Measurements from ENCODE around the gene OSBPL6.

Gene OSBPL6

DNA sequence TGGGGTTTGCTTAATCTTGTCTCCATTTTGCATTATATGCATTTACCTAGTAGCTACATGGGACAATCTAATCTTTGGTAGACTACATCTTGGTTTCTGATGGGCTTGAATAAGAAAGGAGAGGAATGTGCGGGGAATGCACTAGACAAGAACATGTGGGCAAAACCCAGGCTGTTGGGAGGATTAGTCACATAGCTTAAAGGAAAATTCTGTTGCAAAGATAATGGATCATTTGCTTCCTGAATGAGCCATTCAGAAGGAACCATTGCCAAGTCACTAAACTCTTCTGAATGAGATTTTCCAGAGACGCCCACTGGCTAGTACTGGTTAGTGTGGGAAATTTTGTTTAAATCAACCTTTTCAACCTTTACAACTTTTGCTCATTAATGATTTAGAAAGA lies 84.8 kb downstream of the OSBPL6 start:
- peak; percentile 76 to 99 for DNase-seq (ENCODE audit: low spot score in 2 of 2)
- Histone ChIP-seq H3K9me3 (no peaks in the 10 kb centered on the region), H3K4me1 (peaks cover 39% of the 10 kb centered on the region), H3K4me3 (no peak overlapping the region), H3K27me3 (ENCODE audit: low read depth) (no peaks in the 10 kb centered on the region), H3K36me3 (replicated peaks) (no peaks in the 10 kb centered on the region)
- in situ Hi-C loops (cut with MboI; ENCODE audit: low sequenced_read_pairs): no loop called here

GRCh38 chr2:178279636-178280035 lies 85.3 kb downstream of the OSBPL6 start:
- H3K9me3 ChIP-seq: no peaks in the 10 kb centered on the region
- in situ Hi-C loops (cut with MboI; ENCODE audit: low sequenced_read_pairs): no loop called here
- DNase-seq (ENCODE audit: low spot score in 2 of 2): no peak
- H3K27me3 ChIP-seq (ENCODE audit: low read depth): no peaks in the 10 kb centered on the region
- peaks cover 39% of the 10 kb centered on the region for H3K4me1 ChIP-seq
- H3K4me3 ChIP-seq: no peak overlapping the region
- H3K36me3 ChIP-seq (replicated peaks): no peaks in the 10 kb centered on the region

GRCh38 chr2:178280244-178280852 lies 86.0 kb downstream of the OSBPL6 start:
- peaks cover 39% of the 10 kb centered on the region for H3K4me1 ChIP-seq
- in situ Hi-C loops (cut with MboI; ENCODE audit: low sequenced_read_pairs): no loop called here

GRCh38 chr2:178282075-178282815 lies 87.9 kb downstream of the OSBPL6 start:
- Histone ChIP-seq H3K4me1 (peaks cover 27% of the 10 kb centered on the region), H3K27me3 (ENCODE audit: low read depth) (no peaks in the 10 kb centered on the region), H3K36me3 (replicated peaks) (peaks cover 1% of the 10 kb centered on the region; the same call in 1 of the 2 replicates), H3K4me3 (no peak overlapping the region), H3K9me3 (no peaks in the 10 kb centered on the region)
- in situ Hi-C loops (cut with MboI; ENCODE audit: low sequenced_read_pairs): no loop called here
- DNase-seq (ENCODE audit: low spot score in 2 of 2): peak in 1 of 2 experiments; percentile 12

More at GRCh38 chr2:178280244-178280852, 86.0 kb downstream of the OSBPL6 start:
- Histone ChIP-seq H3K9me3 (no peaks in the 10 kb centered on the region), H3K36me3 (replicated peaks) (no peaks in the 10 kb centered on the region), H3K4me3 (no peak overlapping the region), H3K27me3 (ENCODE audit: low read depth) (no peaks in the 10 kb centered on the region)
- peak; percentile 60 to 73 for DNase-seq (ENCODE audit: low spot score in 2 of 2)

DNA sequence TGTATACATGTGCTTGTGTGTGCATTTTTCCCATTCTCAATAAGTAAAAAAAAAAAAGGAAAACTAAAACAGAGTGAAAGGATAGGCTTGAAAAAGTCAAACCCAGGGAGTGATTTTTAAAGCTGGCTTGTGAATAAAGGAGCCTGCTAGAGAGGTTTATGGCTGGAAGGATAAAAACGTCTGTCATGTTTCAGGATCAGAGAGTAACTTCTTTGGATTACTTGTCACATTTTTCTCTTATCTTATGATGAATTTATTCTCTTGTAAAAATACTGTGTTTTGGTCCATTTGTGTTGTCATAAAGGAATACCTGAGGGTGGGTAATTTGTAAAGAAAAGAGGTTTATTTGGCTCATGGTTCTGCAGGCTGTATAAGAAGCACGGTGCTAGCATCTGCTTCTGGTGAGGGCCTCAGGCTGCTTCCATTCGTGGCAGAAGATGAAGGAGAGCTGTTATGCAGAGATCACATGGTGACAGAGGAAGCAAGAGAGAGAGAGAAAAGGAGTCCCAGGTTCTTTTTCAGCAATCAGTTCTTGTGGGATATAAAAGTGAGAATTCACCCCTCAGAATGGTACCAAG lies 89.1 kb downstream of the OSBPL6 start:
- no peaks in the 10 kb centered on the region for H3K27me3 ChIP-seq (ENCODE audit: low read depth)
- DNase-seq (ENCODE audit: low spot score in 2 of 2): no peak
- peaks cover 3% of the 10 kb centered on the region; the same call in 1 of the 2 replicates for H3K36me3 ChIP-seq (replicated peaks)
- in situ Hi-C loops (cut with MboI; ENCODE audit: low sequenced_read_pairs): no loop called here
- H3K4me1 ChIP-seq: peaks cover 15% of the 10 kb centered on the region
- no peaks in the 10 kb centered on the region for H3K9me3 ChIP-seq
- no peak overlapping the region for H3K4me3 ChIP-seq

- H3K27me3 ChIP-seq (ENCODE audit: low read depth): no peaks in the 10 kb centered on the region
- DNase-seq (ENCODE audit: low spot score in 2 of 2): no peak
- no peak overlapping the region for H3K4me3 ChIP-seq
- H3K4me1 ChIP-seq: peaks cover 4% of the 10 kb centered on the region
- in situ Hi-C loops (cut with MboI; ENCODE audit: low sequenced_read_pairs): no loop called here
- H3K9me3 ChIP-seq: no peaks in the 10 kb centered on the region
- H3K36me3 ChIP-seq (replicated peaks): peaks cover 3% of the 10 kb centered on the region; the same call in 1 of the 2 replicates
These were observed 90.4 kb downstream of the OSBPL6 start for GRCh38 chr2:178284613-178285286.

DNA sequence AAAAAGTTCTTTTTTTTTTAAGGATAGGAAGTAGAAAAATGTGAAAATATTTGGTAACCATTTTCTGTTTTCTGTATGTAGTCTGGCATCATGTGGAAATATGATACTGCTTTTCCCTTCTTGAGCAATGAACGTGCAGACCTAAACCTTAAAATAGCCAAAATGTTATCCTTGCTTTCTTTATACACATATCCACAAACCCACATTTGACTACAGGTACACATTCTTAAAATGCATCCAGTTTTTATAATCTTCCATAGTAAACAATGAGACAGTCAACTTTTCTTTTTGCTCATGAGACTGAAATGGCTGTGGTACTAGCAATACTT lies 90.9 kb downstream of the OSBPL6 start:
- DNase-seq (ENCODE audit: low spot score in 2 of 2): no peak
- no peaks in the 10 kb centered on the region for H3K4me1 ChIP-seq
- no peaks in the 10 kb centered on the region for H3K27me3 ChIP-seq (ENCODE audit: low read depth)
- H3K4me3 ChIP-seq: no peak overlapping the region
- H3K36me3 ChIP-seq (replicated peaks): peaks cover 3% of the 10 kb centered on the region; the same call in 1 of the 2 replicates
- no peaks in the 10 kb centered on the region for H3K9me3 ChIP-seq
- in situ Hi-C loops (cut with MboI; ENCODE audit: low sequenced_read_pairs): no loop called here

DNA sequence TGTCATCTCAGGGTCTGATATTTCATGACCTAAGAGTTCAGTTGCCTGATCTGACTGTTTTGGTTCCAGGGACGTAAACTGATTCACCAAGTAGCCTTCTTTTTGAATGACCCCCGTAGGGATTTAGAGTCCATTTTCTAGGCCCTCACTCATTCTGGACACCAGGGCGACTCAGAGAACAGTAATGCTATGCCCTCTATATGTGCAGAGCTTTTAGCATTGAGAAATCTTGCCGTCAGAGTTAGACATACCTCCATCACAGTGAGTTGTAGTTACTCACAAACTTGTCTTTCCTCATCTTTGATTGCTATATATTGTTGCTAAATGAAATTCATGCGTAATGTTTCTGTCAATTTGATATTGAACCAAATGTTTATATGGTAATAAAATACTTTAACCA lies 92.3 kb downstream of the OSBPL6 start:
- H3K27me3 ChIP-seq (ENCODE audit: low read depth): no peaks in the 10 kb centered on the region
- no peak for DNase-seq (ENCODE audit: low spot score in 2 of 2)

GRCh38 chr2:178287652-178288344 lies 93.5 kb downstream of the OSBPL6 start:
- Histone ChIP-seq H3K4me1 (no peaks in the 10 kb centered on the region), H3K4me3 (no peak overlapping the region), H3K9me3 (no peaks in the 10 kb centered on the region), H3K27me3 (ENCODE audit: low read depth) (no peaks in the 10 kb centered on the region), H3K36me3 (replicated peaks) (peaks cover 3% of the 10 kb centered on the region; the same call in 1 of the 2 replicates)
- in situ Hi-C loops (cut with MboI; ENCODE audit: low sequenced_read_pairs): no loop called here
- DNase-seq (ENCODE audit: low spot score in 2 of 2): no peak

More for the DNA sequence above, 92.3 kb downstream of the OSBPL6 start:
- Histone ChIP-seq H3K36me3 (replicated peaks) (peaks cover 3% of the 10 kb centered on the region; the same call in 1 of the 2 replicates), H3K4me3 (no peak overlapping the region), H3K9me3 (no peaks in the 10 kb centered on the region), H3K4me1 (no peaks in the 10 kb centered on the region)
- in situ Hi-C loops (cut with MboI; ENCODE audit: low sequenced_read_pairs): no loop called here

DNA sequence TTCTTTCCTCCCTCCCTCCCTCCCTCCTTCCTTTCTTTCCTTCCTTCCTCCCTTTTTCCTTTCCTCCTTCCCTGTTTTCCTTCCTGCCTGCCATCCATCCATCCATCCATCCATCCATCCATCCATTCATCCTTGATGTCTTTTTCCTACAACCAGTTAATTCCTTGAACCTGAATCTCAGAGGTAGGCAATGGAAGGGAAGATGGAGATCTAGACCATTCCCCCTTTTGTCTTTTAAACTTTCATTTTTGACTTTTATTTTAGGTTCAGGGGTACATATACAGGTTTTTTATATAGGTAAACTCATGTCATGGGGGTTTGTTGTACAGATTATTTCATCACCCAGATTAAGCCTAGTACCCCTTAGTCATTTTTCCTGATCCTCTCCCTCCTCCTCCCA lies 97.4 kb downstream of the OSBPL6 start:
- no peak for DNase-seq (ENCODE audit: low spot score in 2 of 2)
- Histone ChIP-seq H3K27me3 (ENCODE audit: low read depth) (no peaks in the 10 kb centered on the region), H3K4me3 (no peak overlapping the region), H3K9me3 (no peaks in the 10 kb centered on the region), H3K36me3 (replicated peaks) (peaks cover 3% of the 10 kb centered on the region; the same call in 1 of the 2 replicates), H3K4me1 (no peaks in the 10 kb centered on the region)
- in situ Hi-C loops (cut with MboI; ENCODE audit: low sequenced_read_pairs): no loop called here

DNA sequence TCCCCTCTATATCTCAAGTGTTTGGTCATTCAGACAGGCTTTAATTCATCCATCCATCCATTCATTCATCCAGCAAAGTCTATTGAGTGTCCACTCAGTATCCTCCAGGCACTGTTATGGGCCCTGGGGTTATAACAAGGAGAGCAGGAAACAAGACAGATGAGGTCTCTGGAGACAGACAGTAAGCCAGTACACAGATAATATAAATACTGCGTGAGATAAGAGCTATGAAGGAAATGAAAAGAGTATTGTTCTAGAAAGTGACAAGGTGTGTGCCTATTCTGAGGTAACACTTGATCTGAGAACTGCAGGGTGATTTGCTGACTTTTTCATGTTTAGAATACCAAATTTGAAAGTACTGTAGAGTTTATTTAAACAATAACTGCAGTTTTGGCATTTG lies 98.3 kb downstream of the OSBPL6 start:
- Histone ChIP-seq H3K4me3 (no peak overlapping the region), H3K9me3 (no peaks in the 10 kb centered on the region), H3K27me3 (ENCODE audit: low read depth) (no peaks in the 10 kb centered on the region), H3K4me1 (no peaks in the 10 kb centered on the region), H3K36me3 (replicated peaks) (no peaks in the 10 kb centered on the region)
- in situ Hi-C loops (cut with MboI; ENCODE audit: low sequenced_read_pairs): no loop called here
- no peak for DNase-seq (ENCODE audit: low spot score in 2 of 2)

DNA sequence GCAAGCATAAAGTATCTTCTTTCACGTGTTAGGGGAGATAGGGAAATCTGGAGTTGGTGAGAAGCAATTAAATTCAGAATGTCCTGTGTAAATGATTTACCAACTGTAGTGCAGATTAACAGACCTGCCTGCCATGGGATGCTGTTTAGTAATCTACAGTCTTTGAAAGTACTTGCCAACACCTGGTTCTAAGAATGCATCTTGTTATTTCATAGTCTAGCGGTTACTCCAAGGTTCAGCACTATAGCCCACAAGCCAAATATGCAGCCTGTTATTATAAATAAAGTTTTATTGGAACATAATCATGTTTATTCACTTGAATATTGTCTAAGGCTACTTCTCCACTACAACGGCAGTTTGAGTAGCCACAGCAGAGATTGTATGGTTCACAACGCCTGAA lies 100.8 kb downstream of the OSBPL6 start:
- Histone ChIP-seq H3K9me3 (no peaks in the 10 kb centered on the region), H3K4me1 (no peaks in the 10 kb centered on the region), H3K4me3 (no peak overlapping the region), H3K27me3 (ENCODE audit: low read depth) (no peaks in the 10 kb centered on the region), H3K36me3 (replicated peaks) (no peaks in the 10 kb centered on the region)
- in situ Hi-C loops (cut with MboI; ENCODE audit: low sequenced_read_pairs): no loop called here
- no peak for DNase-seq (ENCODE audit: low spot score in 2 of 2)

GRCh38 chr2:178295906-178296305 lies 101.6 kb downstream of the OSBPL6 start:
- no peaks in the 10 kb centered on the region for H3K27me3 ChIP-seq (ENCODE audit: low read depth)
- no peaks in the 10 kb centered on the region for H3K36me3 ChIP-seq (replicated peaks)
- H3K9me3 ChIP-seq: no peaks in the 10 kb centered on the region
- no peak for DNase-seq (ENCODE audit: low spot score in 2 of 2)
- in situ Hi-C loops (cut with MboI; ENCODE audit: low sequenced_read_pairs): no loop called here
- H3K4me1 ChIP-seq: peaks cover under 1% of the 10 kb centered on the region; the same call in 1 of the 2 replicates
- no peak overlapping the region for H3K4me3 ChIP-seq
